IPS-NIHi7 (cell line): ENCODE results near the gene ABCA7.
A peak's percentile ranks its signal among the peaks of the same experiment; 100 is the strongest.
"Not testable (repeated sequence)": the region's sequence is repeated elsewhere in the genome, so short reads cannot be mapped to it uniquely, and the experiment has no call there.

Experiments used
- DNase-seq: peaks from one replicate; pipeline ENCODE4 v3.0.0; 2012; ENCODE audit warnings: mixed read lengths; ENCODE audit errors: extremely low spot score

ABCA7 gene

DNA sequence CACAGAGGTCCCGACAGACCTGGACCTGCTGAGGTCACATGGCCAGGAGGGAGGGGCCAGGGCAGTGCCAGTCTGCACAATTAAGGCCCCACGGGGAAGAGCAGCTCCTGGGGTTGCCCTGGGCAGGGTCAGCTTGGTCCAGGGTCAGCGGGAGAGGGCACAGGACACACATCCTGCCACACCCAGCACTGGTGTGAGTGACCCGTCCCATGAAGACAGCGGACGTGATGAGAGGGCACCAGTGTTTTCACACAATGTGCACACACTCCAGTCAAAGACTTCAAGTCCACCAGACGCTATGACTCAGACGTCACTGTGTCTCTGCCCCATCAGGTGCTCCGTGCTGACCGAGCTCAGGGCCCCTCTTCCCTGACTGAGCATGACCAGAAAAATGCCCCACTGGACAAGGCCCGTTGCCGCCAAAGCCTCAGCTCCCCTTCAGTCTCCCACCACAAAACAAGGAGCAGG, 23.2 kb upstream of the ABCA7 start:
- no peak for DNase-seq

DNA sequence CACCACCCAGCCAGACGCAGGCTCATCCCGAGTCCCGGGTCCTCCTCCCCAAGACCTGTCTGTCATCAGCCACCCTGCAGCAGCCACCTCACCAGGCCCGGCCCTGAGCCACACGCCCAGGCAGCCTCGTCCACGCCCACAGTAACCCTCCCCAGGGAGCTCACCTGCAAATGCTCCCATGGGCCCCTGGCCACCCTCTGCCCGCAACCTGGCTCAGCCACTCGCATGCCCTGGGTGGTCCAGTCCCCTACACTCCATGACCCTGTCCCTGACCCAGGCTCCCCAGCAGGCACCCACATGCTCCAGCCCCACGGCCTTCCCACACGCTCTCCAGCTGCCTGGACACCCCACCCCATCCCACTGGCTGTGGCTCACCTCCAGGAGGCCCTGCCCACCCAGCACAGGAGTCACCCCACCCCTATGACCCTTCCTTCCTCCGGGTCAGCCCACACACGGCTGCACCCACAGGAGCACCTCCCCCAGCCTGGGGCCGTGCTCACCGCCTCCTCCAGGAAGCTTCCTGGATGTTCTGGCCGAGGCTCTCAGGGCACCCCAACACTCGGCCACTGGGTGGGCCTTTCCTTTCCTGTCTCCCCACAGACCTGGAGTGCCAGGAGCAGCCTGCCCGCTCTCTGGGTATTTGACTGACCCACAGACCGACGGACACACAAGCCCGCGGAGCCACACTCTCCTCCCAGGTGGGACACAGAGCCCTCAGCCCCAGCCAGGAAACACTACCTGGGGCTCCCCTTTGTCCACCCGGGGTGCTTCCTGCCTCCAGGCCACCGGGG, 22.6 kb upstream of the ABCA7 start:
- DNase-seq: no peak

DNA sequence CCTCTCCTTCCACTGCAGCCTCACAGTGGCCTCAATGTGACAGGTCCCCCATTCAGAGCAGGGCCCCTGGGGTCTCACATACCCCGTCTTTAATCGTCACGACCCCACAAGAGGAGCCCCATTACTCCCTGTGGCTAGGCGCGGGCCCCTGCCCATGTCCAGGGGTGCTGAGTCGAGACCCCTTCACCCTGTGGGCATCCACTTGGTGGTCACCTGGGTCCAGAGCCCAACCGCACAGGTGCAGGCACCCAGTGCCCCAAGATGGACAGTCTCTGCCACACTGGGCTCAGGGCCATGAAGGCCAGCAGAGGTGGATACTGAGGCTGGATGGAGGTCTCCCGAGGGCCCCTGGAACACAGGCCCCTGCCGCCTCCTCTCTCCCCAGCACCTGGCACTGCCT, 22.0 kb upstream of the ABCA7 start:
- DNase-seq: no peak

DNA sequence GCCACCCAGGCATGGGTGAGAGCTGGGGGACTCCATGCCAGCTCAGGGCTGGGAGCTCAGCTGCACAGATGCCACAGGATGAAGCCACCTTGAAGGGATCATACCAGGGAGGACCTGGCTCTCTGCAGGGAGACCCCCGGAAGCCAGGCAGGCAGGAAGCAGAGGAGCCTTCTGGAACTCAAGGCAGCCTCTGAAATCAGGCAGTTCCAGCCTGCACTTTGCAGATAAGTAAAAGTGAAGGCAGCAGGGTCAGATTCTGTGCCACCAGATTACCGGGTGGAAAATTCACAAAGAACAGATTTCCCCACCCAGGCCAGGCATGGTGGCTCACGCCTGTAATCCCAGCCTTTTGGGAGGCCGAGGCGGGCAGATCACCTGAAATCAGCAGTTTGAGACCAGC, 21.5 kb upstream of the ABCA7 start:
- DNase-seq: no peak

DNA sequence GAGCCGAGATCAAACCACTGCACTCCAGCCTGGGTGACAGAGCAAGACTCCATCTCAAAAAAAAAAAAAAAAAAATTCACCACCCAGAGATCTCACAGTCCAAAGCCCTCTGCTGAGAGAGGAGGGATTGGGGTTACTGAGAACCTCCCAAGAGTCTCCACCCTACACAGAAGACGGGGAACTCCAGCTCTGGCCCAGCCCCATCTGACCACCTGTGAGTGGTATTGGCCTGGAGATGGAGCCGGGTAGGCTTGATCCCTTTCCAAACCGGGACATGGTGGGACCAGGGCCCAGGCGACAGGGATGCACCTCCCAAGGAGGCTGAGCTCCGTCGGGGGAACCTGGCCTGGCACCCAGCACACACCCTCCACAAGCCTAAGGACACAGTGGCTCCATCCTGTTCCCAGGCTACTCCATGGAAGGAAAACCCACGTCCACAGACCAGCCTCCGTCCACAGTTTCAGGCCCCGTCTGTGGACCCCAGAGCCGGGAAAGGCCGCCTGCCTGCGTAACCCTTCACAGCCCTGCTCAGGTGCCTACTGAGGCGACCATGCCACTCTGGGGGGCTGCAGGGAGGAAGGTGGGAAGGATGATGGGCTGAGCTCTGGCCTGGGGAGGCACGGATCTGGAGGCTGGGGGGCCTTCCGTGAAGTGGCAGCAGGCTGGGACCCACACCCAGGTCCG, 20.8 kb upstream of the ABCA7 start:
- no peak for DNase-seq

DNA sequence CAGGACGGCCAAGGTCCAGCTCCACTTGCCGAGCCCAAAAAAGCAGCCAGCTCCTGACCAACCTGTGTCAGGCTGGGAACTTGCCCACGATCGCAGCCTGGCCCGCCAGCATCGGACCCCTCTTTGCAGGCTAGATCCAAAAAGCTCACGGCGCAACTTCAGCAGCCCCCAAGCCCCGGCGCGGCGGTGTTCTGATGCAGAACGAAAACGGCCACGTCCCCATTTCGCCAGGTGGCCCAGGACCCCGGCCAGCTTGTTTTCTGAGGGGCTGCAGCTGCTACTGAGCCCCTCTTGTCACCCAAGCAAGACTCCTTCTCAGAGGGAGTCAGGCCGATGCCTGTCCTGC, 20.3 kb upstream of the ABCA7 start:
- DNase-seq: no peak

DNA sequence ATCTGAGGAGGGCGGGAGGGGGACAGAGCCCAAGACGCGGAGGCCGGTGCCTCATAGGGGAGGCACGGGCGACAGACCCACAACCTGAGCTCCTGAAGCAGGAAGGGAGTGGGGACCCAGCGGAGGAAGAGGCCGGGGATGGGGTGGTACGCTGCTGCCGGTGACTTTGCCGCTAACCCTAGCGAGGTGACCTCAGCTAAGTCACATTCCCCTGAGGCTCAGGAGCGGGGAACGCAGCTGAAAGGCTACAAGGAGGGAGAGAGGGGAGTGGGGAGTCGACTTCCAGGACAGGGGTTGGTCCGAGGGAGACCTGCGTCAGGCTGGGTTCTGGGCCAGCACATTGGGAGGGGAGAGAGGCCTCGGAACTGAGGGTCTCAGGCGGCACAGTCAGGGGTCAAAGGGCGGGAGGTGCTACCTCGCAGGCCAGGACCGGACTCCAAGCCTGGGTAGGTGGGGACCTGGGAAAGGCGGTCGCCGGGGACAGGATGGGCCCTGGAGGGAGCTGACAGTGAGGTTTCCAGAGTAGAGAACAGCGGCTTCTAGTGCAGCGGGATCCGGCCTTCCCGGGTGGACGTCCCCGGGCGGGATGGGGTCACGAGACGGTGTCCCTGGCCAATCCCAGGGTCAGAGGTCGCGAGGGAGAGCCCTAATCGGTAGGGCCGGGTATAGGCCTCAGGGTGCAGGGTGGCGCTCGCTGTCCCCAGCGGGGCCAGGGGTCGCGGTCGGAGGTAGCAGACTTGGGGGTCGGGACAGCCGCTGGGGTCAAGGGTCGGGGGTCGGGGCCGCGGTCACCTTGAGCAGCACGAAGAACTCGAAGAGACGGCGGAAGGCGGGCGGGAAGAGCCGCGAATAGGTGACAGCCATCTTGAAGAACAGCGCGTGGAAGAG, 19.7 kb upstream of the ABCA7 start:
- no peak for DNase-seq

DNA sequence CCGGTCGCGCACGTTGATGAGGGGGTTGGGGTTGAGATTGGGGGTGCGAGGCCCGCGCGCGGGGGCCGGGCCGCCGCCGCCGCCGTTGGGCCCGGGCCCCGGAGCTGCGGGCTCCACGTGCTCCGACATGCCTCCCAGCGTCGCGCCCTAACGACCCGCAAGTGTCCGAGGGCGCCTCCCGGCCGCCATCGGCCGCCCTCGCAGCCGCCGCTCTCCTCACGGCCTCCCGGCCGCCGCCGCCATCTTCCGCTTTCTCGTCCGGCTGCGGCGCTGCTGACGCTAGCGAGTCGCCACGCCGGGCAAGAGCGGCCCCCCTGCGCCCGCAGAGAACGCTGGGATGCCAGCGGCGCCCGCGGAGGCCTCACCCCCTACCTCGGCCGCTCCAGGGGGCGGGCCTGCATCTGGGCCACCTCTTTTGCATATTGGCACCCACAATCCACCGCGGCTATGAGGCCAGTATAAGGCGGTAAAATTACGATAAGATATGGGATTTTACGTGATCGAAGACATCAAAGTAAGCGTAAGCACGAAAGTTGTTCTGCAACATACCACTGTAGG, 19.0 kb upstream of the ABCA7 start, which contains the start of gene TMEM259:
Gene TMEM259 (minus strand): TSS at position 256 of the 558 bp plus-strand sequence. CDS start 127 bp downstream, at position 129.
- peak; percentile 95 for DNase-seq

DNA sequence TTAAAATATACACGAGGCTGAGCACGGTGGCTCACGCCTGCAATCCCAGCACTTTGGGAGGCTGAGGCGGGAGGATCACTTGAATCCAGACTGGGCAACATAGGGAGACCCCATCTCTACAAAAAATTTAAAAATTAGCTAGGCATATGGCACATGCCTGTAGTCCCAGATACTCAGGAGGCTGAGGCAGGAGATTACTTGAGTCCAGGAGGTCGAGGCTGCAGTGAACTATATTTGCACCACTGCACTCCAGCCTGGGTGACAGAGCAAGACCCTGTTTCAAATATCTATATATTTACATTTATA, 16.1 kb upstream of the ABCA7 start:
- DNase-seq: not testable (repeated sequence)

DNA sequence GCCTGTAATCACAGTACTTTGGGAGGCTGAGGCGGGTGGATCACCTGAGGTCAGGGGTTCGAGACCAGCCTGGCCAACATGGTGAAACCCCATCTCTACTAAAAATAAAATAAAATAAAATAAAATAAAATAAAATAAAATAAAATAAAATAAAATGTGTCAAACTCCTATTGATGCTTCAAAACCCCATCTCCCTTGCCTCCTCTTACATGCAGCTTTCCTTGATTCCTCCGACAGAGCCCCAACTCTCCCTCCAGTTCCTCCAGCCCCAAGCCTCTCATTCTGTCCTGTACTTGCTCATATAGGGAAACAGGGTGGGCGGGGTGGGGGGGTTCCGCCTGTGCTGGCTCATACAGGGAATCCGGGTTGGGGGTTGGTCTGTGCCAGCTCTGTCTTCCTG, 14.8 kb upstream of the ABCA7 start:
- DNase-seq: not testable (repeated sequence)

DNA sequence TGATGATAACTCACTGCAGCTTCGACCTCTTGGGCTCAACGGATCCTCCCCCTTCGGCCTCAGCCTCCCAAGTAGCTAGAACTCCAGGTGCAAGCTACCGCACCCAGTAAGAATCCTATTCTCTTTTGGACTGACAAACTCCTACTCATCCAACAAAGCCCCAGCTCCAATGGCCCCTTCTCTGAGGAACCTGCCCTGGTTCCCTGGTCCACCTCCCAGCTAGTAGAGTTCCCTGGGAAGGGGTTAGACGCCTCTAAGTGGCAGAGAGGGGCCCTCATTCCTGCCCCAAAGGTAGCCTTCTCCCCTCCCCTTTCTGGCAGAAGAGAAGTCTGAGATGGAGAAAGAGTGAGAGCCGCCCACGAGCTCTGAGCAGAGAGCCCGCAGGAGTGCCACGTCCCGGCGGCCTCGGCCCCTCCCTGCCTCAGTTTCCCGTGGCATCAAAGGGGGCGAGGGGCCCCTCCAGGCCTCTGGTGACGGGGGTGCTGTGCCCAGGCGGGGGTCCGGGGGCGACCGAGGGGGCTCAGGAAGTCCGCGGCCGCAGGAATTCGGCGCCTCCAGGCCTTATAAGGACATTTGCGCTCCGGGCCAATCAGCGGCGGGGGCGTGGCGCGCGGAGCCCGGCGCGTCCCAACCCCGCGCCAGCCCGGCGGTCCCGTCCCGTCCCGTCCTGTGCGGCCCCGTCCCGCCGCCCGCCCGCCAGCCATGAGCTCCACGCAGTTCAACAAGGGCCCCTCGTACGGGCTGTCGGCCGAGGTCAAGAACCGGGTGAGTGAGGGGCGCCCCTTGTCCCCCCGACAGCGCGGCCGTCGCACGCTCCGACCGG, 13.7 kb upstream of the ABCA7 start, which contains the start of gene CNN2:
Gene CNN2 (plus strand): TSS at position 649 of the 823 bp plus-strand sequence. CDS start 54 bp downstream, at position 703.
- DNase-seq: peak; percentile 87

DNA sequence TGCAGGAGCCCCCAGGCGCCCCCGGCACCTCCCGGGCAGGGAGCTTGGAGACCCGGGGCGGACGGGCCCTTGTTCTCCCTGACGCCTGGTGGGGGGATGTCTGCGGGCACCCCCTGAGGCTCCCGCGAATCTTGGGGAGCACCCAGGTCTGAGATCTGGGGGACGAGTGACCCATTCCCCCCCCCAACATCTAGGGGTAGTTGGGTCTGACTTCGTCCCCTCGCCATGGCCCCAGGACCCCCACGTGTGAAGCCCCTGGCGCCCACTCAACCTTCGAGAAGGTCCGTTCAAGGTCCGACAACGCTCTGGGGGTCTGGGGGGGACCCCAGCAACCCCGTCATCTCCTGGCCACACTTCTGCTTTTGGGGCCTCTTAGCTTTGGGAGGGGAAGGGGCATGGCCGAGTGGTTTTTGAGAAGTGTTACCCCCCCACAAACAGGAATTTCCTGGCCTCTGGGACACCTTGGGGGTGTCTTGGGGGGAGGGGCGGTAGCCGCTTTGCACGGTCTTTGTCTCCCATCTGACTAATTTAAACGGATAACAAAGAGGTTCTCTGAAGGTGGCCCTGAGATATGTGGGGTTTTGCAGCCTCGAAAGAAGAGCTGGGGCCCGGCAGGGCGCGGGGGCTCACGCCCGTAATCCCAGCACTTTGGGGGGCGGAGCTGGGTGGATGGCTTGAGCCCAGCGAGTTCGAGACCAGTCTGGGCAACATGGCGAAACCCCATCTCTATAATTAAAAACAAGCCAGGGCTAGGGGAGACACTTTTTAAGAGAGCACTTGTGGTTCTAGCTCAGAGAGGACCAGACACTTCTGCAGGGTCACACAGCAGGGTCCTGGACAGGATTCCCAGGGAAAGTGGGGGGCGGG, 12.9 kb upstream of the ABCA7 start:
- no peak for DNase-seq

DNA sequence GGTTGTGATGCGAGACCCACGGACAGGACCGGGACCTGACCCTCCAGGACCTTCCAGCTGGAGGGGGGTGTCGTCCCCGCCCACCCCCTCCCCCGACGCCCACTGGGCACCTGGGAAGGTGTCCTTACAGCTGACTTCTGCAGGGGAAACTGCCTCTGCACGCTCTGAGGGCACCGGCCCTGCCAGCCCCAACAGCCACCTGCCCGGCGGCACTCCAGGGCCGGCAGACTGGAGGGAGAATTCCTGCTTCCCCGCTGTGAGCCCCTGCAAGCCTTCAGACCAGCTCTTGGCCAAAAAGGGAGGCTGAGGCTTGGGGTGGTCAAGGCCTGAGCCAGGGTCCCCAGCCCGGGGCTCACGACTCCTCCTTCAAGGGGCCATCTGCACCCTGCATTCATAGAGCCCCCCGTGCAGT, 12.3 kb upstream of the ABCA7 start:
- DNase-seq: no peak

DNA sequence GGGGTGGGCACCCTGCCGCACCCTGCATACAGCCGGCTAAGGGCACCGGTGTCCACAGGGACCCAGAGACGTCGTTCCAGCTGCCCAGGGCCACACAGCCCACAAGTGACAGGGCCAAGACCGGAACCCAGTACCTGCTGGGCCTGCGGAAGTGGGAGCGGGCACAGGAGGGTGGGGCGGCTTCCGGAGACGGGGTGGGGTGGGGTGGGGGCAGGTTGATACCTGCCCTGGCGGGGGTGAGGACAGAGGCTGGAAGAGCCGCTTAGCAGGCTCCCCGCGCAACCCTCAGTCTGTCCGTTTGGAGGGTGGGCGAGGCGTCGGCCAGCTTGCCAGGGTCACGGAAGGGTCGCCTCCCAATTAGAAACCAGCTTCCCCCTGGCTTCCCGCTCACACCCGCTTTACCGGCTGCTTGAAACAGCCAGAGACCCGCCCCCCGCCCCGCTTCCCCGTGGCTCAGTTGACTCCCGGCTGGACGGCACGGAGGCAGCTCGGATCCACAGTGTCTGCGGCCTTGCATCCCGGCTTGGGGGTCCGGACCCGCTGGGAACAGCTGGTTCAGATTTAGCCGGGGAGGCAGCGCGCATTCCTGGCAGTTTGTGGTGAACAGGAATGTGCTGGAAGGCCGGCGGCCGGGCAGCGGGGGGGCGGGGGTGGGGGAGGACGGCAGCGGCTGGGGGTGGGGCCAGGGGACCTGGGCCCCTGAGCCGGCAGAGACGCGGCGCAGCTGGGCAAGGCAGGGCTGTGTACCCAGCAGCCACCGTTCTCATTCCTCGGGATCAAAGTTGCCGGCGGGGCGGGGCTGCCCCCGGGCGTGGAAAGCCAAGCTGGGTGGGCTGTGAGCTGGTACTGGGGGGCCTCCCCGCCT, 11.6 kb upstream of the ABCA7 start:
- peak; percentile 73 for DNase-seq

DNA sequence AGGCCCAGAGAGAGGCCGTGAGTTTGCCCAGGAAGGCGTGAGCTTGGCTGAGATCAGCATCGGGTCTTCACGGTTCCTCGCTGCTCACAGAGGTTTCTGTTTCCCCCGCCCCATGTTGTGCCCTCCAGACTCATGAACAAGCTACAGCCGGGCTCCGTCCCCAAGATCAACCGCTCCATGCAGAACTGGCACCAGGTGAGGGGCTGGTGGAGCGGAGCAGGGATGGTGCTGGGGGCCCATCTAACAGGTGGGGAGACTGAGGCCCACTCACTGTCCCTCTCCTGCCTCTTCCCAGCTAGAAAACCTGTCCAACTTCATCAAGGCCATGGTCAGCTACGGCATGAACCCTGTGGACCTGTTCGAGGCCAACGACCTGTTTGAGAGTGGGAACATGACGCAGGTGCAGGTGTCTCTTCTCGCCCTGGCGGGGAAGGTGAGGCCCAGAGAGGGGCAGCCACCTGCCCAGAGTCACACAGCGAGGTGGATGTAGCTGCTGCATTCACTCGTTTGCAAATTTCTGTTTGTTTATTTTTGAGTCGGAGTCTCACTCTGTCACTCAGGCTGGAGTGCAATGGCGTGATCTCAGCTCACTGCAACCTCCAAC, 7.5 kb upstream of the ABCA7 start:
- DNase-seq: no peak

DNA sequence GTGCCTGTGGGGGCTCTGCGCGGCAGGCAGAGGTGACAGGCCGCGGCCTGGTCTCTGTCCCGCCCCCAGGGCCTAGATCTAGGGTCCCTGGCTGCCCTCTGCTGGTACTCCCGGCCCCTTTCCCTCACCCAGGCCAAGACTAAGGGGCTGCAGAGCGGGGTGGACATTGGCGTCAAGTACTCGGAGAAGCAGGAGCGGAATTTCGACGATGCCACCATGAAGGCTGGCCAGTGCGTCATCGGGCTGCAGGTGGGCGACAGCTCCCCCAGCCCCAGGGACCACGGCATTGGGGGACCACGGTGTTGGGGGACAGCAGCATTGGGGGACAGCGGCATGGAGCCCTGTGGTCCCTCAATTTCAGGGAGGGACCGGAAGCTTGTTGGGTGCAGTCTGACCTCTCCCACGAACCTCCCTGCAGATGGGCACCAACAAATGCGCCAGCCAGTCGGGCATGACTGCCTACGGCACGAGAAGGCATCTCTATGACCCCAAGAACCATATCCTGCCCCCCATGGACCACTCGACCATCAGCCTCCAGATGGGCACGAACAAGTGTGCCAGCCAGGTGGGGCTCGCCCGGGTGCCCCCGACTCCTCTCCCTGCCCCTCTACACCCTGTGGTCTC, 3.8 kb upstream of the ABCA7 start:
- no peak for DNase-seq

DNA sequence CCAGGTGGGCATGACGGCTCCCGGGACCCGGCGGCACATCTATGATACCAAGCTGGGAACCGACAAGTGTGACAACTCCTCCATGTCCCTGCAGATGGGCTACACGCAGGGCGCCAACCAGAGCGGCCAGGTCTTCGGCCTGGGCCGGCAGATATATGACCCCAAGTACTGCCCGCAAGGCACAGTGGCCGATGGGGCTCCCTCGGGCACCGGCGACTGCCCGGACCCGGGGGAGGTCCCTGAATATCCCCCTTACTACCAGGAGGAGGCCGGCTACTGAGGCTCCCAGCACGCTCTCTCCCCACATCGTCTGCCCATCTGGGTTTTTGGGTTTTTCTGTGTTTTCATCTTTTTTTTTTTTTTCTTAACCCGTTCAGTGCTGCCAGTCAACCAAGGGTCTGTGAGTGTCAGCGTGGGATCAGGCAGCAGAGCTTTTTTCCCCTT, 2.3 kb upstream of the ABCA7 start:
- no peak for DNase-seq

DNA sequence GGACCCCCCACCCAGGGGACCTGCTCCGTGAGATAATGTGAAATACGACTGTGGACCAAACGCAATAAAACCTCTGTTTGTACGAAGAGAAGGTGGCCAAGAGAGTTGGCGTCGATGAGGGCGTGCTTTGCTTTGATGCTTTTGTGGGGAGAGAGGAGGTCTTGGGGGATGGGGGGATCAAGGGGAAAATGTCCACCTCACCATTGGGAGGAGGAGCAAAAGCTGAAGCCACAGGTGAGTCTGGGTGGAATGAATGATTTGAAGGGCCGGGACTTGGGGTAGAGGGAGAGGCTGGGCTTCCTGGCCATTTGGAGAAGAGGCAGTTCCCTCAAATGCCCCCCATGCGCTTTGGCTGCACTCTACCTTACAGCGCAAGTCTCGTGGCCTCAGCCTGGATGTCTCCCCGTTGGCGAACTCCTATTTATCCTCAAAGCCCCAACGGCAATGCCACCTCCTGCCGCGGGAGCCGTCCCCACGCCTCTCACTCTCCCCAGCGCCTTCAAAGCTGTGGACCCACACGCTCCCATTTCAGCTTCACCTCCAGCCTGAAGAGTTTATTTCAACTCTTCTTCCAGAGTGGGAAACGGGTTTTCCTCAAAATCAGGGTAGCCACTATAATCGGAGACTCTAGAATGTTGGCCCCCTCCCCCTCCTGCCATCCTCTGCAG, 795 bp upstream of the ABCA7 start:
- no peak for DNase-seq
